GM12878 (cell line): ENCODE measurements around the gene SENP3. TPM values are rescaled to one million over a fixed set of nuclear protein-coding genes. Genes with fewer than 3 reads are reported as not detected.

ENCODE experiments used
- CEBPB ChIP-seq, 2 experiments: fragments of 150-350 bp in 1 of 2; IDR thresholded peaks; 2 replicates each; pipeline ENCODE4 v1.6.1; 2012 to 2014; ENCODE audit warnings: low read depth in 2 of 2, low read length in 2 of 2, borderline replicate concordance in 1 of 2, inconsistent platforms in 1 of 2
- DPF2 ChIP-seq: fragments of 450-650 bp; IDR thresholded peaks from 2 replicates; pipeline ENCODE4 v1.6.1; 2017; ENCODE audit warnings: mild to moderate bottlenecking
- ESRRA ChIP-seq: IDR thresholded peaks from 2 replicates; pipeline ENCODE4 v1.6.1; 2012; ENCODE audit warnings: mild to moderate bottlenecking, low read length, improper control_type of control experiment
- FOXK2 ChIP-seq: fragments of 450-650 bp; IDR thresholded peaks from 2 replicates; pipeline ENCODE4 v1.6.1; 2017; ENCODE audit warnings: mild to moderate bottlenecking, moderate library complexity
- MYB ChIP-seq: fragments of 150-350 bp; IDR thresholded peaks from 2 replicates; pipeline ENCODE4 v1.6.1; 2014; ENCODE audit warnings: mild to moderate bottlenecking, low read depth, low read length, borderline replicate concordance
- PML ChIP-seq: IDR thresholded peaks from 2 replicates; pipeline ENCODE4 v1.6.1; 2012; ENCODE audit warnings: low read length, inconsistent platforms
- POU2F2 ChIP-seq: IDR thresholded peaks from 3 replicates; pipeline ENCODE4 v1.6.1; 2011; ENCODE audit warnings: low read depth, mild to moderate bottlenecking, low read length, borderline replicate concordance
- RFX5 ChIP-seq: IDR thresholded peaks from 2 replicates; pipeline ENCODE4 v1.6.1; 2011; ENCODE audit warnings: low read depth, low read length, improper control_type of control experiment
- SMARCA5 ChIP-seq: fragments of 450-650 bp; IDR thresholded peaks from 2 replicates; pipeline ENCODE4 v1.6.1; 2017; ENCODE audit warnings: mild to moderate bottlenecking
- TARDBP ChIP-seq: IDR thresholded peaks from 2 replicates; pipeline ENCODE4 v1.6.1; 2016; ENCODE audit warnings: borderline replicate concordance
- ZNF622 ChIP-seq: fragments of 450-650 bp; IDR thresholded peaks from 2 replicates; pipeline ENCODE4 v1.6.1; 2017; ENCODE audit warnings: mild to moderate bottlenecking, inconsistent platforms
- ZSCAN29 ChIP-seq: fragments of 450-650 bp; IDR thresholded peaks from 2 replicates; pipeline ENCODE4 v1.6.1; 2017; ENCODE audit warnings: mild to moderate bottlenecking, moderate library complexity
- polyA plus RNA-seq, 11 experiments: library from polyadenylated mRNA; depleted of rRNA in 4 of 11; unstranded in 6 of 11; stranded (reverse) in 5 of 11; fragments of >200 nt; fragmentation: Nextera tagmentation in 4 of 11; fragmentation: Illumina TruSeq in 1 of 11; extraction: Ambion mirVana in 4 of 11; extraction: Trizol in 1 of 11; gene quantifications; 1 replicate in 1 of 11; 2 replicates in 10 of 11; pipeline versions ENCODE4 v1.2.1 to v1.2.3, GENCODE V29; 2011 to 2016; ENCODE audit warnings: inconsistent platforms in 2 of 11, missing spikeins in 2 of 11, low read depth in 1 of 11
- total RNA-seq, 4 experiments: library from RNA; depleted of rRNA in 3 of 4; stranded (reverse); fragments of >200 nt in 3 of 4; fragmentation: Illumina TruSeq in 1 of 4; extraction: Trizol in 1 of 4; gene quantifications; 2 replicates each; pipeline versions ENCODE4 v1.2.1 to v1.2.3, GENCODE V29; 2013 to 2021
- TF ChIP-seq, protein P1 (sequence below): fragments of 450-650 bp; IDR thresholded peaks from 2 replicates; pipeline ENCODE4 v1.6.1; 2017; ENCODE audit warnings: antibody characterized with exemption, mild to moderate bottlenecking, moderate library complexity
- TF ChIP-seq, protein P2 (sequence below): fragments of 150-350 bp; IDR thresholded peaks from 2 replicates; pipeline ENCODE4 v1.6.1; 2016; ENCODE audit warnings: low read depth, low read length
- TF ChIP-seq, protein P3 (sequence below): IDR thresholded peaks from 2 replicates; pipeline ENCODE4 v1.6.1; 2012; ENCODE audit warnings: low read depth, low read length, improper control_type of control experiment
- TF ChIP-seq, protein P4 (sequence below): IDR thresholded peaks from 2 replicates; pipeline ENCODE4 v1.6.1; 2012; ENCODE audit warnings: improper control_type of control experiment, low read depth, low read length; ENCODE audit not compliant: insufficient replicate concordance
- TF ChIP-seq, protein P5 (sequence below): fragments of 450-650 bp; IDR thresholded peaks from 2 replicates; pipeline ENCODE4 v1.6.1; 2016; ENCODE audit warnings: mild to moderate bottlenecking

The SENP3 gene
- total and polyA plus RNA-seq, 10 of the 15 experiments (the other 5 are each of a cell fraction or from before 2014, with no cell fraction given), result 1.8 to 113 (median 72.3) TPM

DNA sequence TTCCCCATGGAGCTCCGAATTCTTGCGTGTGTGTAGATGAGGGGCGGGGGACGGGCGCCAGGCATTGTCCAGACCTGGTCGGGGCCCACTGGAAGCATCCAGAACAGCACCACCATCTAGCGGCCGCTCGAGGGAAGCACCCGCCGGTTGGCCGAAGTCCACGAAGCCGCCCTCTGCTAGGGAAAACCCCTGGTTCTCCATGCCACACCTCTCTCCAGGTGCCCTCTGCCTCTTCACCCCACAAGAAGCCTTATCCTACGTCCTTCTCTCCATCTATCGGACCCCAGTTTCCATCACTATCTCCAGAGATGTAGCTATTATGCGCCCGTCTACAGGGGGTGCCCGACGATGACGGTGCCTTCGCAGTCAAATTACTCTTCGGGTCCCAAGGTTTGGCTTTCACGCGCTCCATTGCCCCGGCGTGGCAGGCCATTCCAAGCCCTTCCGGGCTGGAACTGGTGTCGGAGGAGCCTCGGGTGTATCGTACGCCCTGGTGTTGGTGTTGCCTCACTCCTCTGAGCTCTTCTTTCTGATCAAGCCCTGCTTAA, 617 bp upstream of the SENP3 start (continued):
- TF ChIP-seq FOXK2 (no peak), POU2F2 (no peak), PML (no peak), MYB (no peak), ZSCAN29 (peak; percentile 74), DPF2 (no peak), CEBPB (IDR thresholded peaks at IDR 0.05; ENCODE audit: borderline replicate concordance in 1 of 2, low read depth in 2 of 2, low read length in 2 of 2) (no peak), ESRRA (no peak), RFX5 (no peak), ZNF622 (no peak), SMARCA5 (no peak), TARDBP (no peak)
- TF ChIP-seq, protein P1, sequence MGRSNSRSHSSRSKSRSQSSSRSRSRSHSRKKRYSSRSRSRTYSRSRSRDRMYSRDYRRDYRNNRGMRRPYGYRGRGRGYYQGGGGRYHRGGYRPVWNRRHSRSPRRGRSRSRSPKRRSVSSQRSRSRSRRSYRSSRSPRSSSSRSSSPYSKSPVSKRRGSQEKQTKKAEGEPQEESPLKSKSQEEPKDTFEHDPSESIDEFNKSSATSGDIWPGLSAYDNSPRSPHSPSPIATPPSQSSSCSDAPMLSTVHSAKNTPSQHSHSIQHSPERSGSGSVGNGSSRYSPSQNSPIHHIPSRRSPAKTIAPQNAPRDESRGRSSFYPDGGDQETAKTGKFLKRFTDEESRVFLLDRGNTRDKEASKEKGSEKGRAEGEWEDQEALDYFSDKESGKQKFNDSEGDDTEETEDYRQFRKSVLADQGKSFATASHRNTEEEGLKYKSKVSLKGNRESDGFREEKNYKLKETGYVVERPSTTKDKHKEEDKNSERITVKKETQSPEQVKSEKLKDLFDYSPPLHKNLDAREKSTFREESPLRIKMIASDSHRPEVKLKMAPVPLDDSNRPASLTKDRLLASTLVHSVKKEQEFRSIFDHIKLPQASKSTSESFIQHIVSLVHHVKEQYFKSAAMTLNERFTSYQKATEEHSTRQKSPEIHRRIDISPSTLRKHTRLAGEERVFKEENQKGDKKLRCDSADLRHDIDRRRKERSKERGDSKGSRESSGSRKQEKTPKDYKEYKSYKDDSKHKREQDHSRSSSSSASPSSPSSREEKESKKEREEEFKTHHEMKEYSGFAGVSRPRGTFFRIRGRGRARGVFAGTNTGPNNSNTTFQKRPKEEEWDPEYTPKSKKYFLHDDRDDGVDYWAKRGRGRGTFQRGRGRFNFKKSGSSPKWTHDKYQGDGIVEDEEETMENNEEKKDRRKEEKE, result no peak
- TF ChIP-seq, protein P2, sequence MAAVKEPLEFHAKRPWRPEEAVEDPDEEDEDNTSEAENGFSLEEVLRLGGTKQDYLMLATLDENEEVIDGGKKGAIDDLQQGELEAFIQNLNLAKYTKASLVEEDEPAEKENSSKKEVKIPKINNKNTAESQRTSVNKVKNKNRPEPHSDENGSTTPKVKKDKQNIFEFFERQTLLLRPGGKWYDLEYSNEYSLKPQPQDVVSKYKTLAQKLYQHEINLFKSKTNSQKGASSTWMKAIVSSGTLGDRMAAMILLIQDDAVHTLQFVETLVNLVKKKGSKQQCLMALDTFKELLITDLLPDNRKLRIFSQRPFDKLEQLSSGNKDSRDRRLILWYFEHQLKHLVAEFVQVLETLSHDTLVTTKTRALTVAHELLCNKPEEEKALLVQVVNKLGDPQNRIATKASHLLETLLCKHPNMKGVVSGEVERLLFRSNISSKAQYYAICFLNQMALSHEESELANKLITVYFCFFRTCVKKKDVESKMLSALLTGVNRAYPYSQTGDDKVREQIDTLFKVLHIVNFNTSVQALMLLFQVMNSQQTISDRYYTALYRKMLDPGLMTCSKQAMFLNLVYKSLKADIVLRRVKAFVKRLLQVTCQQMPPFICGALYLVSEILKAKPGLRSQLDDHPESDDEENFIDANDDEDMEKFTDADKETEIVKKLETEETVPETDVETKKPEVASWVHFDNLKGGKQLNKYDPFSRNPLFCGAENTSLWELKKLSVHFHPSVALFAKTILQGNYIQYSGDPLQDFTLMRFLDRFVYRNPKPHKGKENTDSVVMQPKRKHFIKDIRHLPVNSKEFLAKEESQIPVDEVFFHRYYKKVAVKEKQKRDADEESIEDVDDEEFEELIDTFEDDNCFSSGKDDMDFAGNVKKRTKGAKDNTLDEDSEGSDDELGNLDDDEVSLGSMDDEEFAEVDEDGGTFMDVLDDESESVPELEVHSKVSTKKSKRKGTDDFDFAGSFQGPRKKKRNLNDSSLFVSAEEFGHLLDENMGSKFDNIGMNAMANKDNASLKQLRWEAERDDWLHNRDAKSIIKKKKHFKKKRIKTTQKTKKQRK, result no peak
- TF ChIP-seq, protein P3, sequence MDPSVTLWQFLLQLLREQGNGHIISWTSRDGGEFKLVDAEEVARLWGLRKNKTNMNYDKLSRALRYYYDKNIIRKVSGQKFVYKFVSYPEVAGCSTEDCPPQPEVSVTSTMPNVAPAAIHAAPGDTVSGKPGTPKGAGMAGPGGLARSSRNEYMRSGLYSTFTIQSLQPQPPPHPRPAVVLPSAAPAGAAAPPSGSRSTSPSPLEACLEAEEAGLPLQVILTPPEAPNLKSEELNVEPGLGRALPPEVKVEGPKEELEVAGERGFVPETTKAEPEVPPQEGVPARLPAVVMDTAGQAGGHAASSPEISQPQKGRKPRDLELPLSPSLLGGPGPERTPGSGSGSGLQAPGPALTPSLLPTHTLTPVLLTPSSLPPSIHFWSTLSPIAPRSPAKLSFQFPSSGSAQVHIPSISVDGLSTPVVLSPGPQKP, result no peak
- TF ChIP-seq, protein P4, sequence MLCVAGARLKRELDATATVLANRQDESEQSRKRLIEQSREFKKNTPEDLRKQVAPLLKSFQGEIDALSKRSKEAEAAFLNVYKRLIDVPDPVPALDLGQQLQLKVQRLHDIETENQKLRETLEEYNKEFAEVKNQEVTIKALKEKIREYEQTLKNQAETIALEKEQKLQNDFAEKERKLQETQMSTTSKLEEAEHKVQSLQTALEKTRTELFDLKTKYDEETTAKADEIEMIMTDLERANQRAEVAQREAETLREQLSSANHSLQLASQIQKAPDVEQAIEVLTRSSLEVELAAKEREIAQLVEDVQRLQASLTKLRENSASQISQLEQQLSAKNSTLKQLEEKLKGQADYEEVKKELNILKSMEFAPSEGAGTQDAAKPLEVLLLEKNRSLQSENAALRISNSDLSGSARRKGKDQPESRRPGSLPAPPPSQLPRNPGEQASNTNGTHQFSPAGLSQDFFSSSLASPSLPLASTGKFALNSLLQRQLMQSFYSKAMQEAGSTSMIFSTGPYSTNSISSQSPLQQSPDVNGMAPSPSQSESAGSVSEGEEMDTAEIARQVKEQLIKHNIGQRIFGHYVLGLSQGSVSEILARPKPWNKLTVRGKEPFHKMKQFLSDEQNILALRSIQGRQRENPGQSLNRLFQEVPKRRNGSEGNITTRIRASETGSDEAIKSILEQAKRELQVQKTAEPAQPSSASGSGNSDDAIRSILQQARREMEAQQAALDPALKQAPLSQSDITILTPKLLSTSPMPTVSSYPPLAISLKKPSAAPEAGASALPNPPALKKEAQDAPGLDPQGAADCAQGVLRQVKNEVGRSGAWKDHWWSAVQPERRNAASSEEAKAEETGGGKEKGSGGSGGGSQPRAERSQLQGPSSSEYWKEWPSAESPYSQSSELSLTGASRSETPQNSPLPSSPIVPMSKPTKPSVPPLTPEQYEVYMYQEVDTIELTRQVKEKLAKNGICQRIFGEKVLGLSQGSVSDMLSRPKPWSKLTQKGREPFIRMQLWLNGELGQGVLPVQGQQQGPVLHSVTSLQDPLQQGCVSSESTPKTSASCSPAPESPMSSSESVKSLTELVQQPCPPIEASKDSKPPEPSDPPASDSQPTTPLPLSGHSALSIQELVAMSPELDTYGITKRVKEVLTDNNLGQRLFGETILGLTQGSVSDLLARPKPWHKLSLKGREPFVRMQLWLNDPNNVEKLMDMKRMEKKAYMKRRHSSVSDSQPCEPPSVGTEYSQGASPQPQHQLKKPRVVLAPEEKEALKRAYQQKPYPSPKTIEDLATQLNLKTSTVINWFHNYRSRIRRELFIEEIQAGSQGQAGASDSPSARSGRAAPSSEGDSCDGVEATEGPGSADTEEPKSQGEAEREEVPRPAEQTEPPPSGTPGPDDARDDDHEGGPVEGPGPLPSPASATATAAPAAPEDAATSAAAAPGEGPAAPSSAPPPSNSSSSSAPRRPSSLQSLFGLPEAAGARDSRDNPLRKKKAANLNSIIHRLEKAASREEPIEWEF, result no peak
- TF ChIP-seq, protein P5, sequence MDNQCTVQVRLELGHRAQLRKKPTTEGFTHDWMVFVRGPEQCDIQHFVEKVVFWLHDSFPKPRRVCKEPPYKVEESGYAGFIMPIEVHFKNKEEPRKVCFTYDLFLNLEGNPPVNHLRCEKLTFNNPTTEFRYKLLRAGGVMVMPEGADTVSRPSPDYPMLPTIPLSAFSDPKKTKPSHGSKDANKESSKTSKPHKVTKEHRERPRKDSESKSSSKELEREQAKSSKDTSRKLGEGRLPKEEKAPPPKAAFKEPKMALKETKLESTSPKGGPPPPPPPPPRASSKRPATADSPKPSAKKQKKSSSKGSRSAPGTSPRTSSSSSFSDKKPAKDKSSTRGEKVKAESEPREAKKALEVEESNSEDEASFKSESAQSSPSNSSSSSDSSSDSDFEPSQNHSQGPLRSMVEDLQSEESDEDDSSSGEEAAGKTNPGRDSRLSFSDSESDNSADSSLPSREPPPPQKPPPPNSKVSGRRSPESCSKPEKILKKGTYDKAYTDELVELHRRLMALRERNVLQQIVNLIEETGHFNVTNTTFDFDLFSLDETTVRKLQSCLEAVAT, result 0 out of 2 replicates have a peak, but pooled peaks have one; percentile 31
